Suppressor macrophage treated with lipopolysaccharide for 4 hours (primary cell): Measurements from ENCODE around the gene STT3B.

Experiments used
- DNase-seq: peaks from one replicate; pipeline ENCODE4 v3.0.0-alpha.2; 2020

Gene STT3B

GRCh38 chr3:31522152-31522551, 10.6 kb upstream of the STT3B start:
- DNase-seq, result peak; percentile 70

- DNase-seq, result no peak
Measured at GRCh38 chr3:31523543-31523942, 9.2 kb upstream of the STT3B start.

- no peak for DNase-seq
Measured at GRCh38 chr3:31525532-31525931, 7.2 kb upstream of the STT3B start.

GRCh38 chr3:31529421-31529820, 3.3 kb upstream of the STT3B start:
- peak; percentile 26 for DNase-seq

GRCh38 chr3:31530039-31530959, 2.4 kb upstream of the STT3B start:
- no peak for DNase-seq

- DNase-seq, result no peak
Measured at GRCh38 chr3:31530960-31531335, 1.8 kb upstream of the STT3B start.

- DNase-seq, result no peak
Measured at GRCh38 chr3:31531452-31531991, 1.2 kb upstream of the STT3B start.

GRCh38 chr3:31531992-31532586, 636 bp upstream of the STT3B start:
- peak; percentile 99 for DNase-seq

- peak; percentile 51 for DNase-seq
Measured at GRCh38 chr3:31533169-31534064, 692 bp downstream of the STT3B start.

GRCh38 chr3:31534065-31534425, 1.3 kb downstream of the STT3B start:
- DNase-seq, result peak; percentile 41

GRCh38 chr3:31536497-31536896, 3.8 kb downstream of the STT3B start:
- DNase-seq, result peak; percentile 58

GRCh38 chr3:31538801-31539200, 6.1 kb downstream of the STT3B start:
- DNase-seq, result no peak

GRCh38 chr3:31539275-31539674, 6.5 kb downstream of the STT3B start:
- no peak for DNase-seq

- peak; percentile 47 for DNase-seq
Measured at GRCh38 chr3:31541089-31541488, 8.4 kb downstream of the STT3B start.

- DNase-seq, result no peak
Measured at GRCh38 chr3:31542246-31542645, 9.5 kb downstream of the STT3B start.

GRCh38 chr3:31543375-31543774, 10.7 kb downstream of the STT3B start:
- DNase-seq, result peak; percentile 62

- DNase-seq, result peak; percentile 54
Measured at GRCh38 chr3:31544634-31545033, 11.9 kb downstream of the STT3B start.

GRCh38 chr3:31546162-31546561, 13.4 kb downstream of the STT3B start:
- no peak for DNase-seq

- no peak for DNase-seq
Measured at GRCh38 chr3:31546725-31547124, 14.0 kb downstream of the STT3B start.

- no peak for DNase-seq
Measured at GRCh38 chr3:31550452-31551251, 17.9 kb downstream of the STT3B start.

GRCh38 chr3:31551646-31552045, 18.9 kb downstream of the STT3B start:
- no peak for DNase-seq

- no peak for DNase-seq
Measured at GRCh38 chr3:31552103-31552502, 19.4 kb downstream of the STT3B start.
